Cardiac muscle cell (in vitro differentiated cells and primary cell): ENCODE data around the gene LYPD3. TPM values are rescaled to one million over a fixed set of nuclear protein-coding genes. Genes with fewer than 3 reads are reported as not detected.

Experiments
- DNase-seq, 2 donors: peaks; one replicate each; pipeline versions ENCODE4 v3.0.0 to v3.0.0-alpha.2; 2010 to 2017; ENCODE audit warnings: low read depth in 1 of 2, low spot score in 1 of 2
- H3K27ac ChIP-seq: fragments of 200-600 bp; sonication (generic); 2 replicates; pipeline ENCODE4 v1.5.1; 2016
- H3K27me3 ChIP-seq: fragments of 200-600 bp; sonication (generic); 2 replicates; pipeline ENCODE4 v1.6.0; 2016; ENCODE audit warnings: control low read depth
- H3K36me3 ChIP-seq: fragments of 200-600 bp; sonication (generic); 2 replicates; pipeline ENCODE4 v1.5.1; 2016; ENCODE audit warnings: control low read depth
- H3K4me1 ChIP-seq: fragments of 200-600 bp; sonication (generic); 2 replicates; pipeline ENCODE4 v1.8.1; 2017; ENCODE audit warnings: low read depth, mild to moderate bottlenecking, mixed run types
- H3K4me3 ChIP-seq: fragments of 200-600 bp; sonication (generic); 2 replicates; pipeline ENCODE4 v1.5.1; 2016; ENCODE audit warnings: mild to moderate bottlenecking
- H3K9me3 ChIP-seq: fragments of 200-600 bp; sonication (generic); 2 replicates; pipeline ENCODE4 v1.5.1; 2017; ENCODE audit warnings: low read depth, mild to moderate bottlenecking, control low read depth
- CTCF ChIP-seq: IDR thresholded peaks from 2 replicates; pipeline ENCODE4 v1.5.1; 2012; ENCODE audit warnings: low read depth, mild to moderate bottlenecking, low read length
- polyA plus RNA-seq: library from polyadenylated mRNA; unstranded; fragments of >200 nt; fragmentation: Nextera tagmentation; extraction: Ambion mirVana; gene quantifications from 2 replicates; pipeline ENCODE4 v1.2.1, GENCODE V29; 2016
- total RNA-seq: library from RNA; depleted of rRNA; stranded (reverse); fragments of >200 nt; gene quantifications from 2 replicates; pipeline ENCODE4 v1.2.3, GENCODE V29; 2016

The LYPD3 gene
- total and polyA plus RNA-seq, 2 experiments from 2014 or later = 0.73 to 3.2 TPM

GRCh38 chr19:43490759-43491158, 25.4 kb upstream of the LYPD3 start:
- no peak overlapping the region for H3K4me3 ChIP-seq
- TF ChIP-seq CTCF = no peak
- H3K27ac ChIP-seq = no peak overlapping the region
- H3K36me3 ChIP-seq = no peaks in the 10 kb centered on the region
- H3K27me3 ChIP-seq = no peaks in the 10 kb centered on the region
- no peak for DNase-seq
- no peaks in the 10 kb centered on the region for H3K9me3 ChIP-seq
- no peaks in the 10 kb centered on the region for H3K4me1 ChIP-seq

GRCh38 chr19:43489979-43490599, 24.7 kb upstream of the LYPD3 start:
- Histone ChIP-seq H3K9me3 (no peaks in the 10 kb centered on the region), H3K4me3 (no peak overlapping the region), H3K27ac (no peak overlapping the region), H3K4me1 (no peaks in the 10 kb centered on the region), H3K27me3 (no peaks in the 10 kb centered on the region), H3K36me3 (no peaks in the 10 kb centered on the region)
- DNase-seq = no peak
- no peak for TF ChIP-seq CTCF

GRCh38 chr19:43489310-43489709, 23.9 kb upstream of the LYPD3 start:
- Histone ChIP-seq H3K27ac (no peak overlapping the region), H3K9me3 (no peaks in the 10 kb centered on the region), H3K4me1 (no peaks in the 10 kb centered on the region), H3K4me3 (no peak overlapping the region), H3K36me3 (no peaks in the 10 kb centered on the region), H3K27me3 (no peaks in the 10 kb centered on the region)
- DNase-seq = no peak
- TF ChIP-seq CTCF = no peak

- Histone ChIP-seq H3K36me3 (no peaks in the 10 kb centered on the region), H3K27ac (no peak overlapping the region), H3K27me3 (no peaks in the 10 kb centered on the region), H3K4me1 (no peaks in the 10 kb centered on the region), H3K4me3 (no peak overlapping the region), H3K9me3 (no peaks in the 10 kb centered on the region)
- TF ChIP-seq CTCF = no peak
- DNase-seq = no peak
Observed at GRCh38 chr19:43488179-43488578, 22.8 kb upstream of the LYPD3 start.

GRCh38 chr19:43486412-43486811, 21.0 kb upstream of the LYPD3 start:
- Histone ChIP-seq H3K4me3 (no peak overlapping the region), H3K4me1 (no peaks in the 10 kb centered on the region), H3K27ac (no peak overlapping the region), H3K27me3 (no peaks in the 10 kb centered on the region), H3K36me3 (no peaks in the 10 kb centered on the region), H3K9me3 (no peaks in the 10 kb centered on the region)
- DNase-seq = no peak
- TF ChIP-seq CTCF = no peak
